ENCODE measurements around the gene RIOK3. TPM values are rescaled to one million over a fixed set of nuclear protein-coding genes. Genes with fewer than 3 reads are reported as not detected.

Gene RIOK3
- total and polyA plus RNA-seq, 10 of the 15 experiments (the other 5 are each of a cell fraction or from before 2014, with no cell fraction given), result 18.0 to 87.5 (median 53.8) TPM

DNA sequence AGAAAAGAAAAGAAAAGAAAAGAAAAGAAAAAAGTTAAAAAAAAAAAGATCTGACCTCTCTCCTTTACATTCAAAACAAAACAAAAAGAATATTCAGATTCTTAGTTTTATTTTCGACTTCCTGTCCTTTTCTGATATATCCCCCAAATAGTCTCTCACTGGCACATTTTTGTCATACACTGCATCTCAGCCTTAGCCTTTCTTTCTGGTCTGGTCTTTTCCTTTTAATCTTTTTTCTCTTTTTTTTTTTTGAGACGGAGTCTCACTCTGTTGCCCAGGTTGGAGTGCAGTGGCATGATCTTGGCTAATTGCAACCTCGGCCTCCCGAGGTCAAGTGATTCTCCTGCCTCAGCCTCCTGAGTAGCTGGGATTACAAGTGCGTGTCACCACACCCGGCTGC is 1.6 kb upstream of the RIOK3 start (continued):
- TF ChIP-seq GABPA (IDR thresholded peaks at IDR 0.05; ENCODE audit: low read depth) (0 out of 2 replicates have a peak, but pooled peaks have one; percentile 20), EGR1 (IDR thresholded peaks at IDR 0.05; ENCODE audit: borderline replicate concordance in 1 of 2, low read depth in 2 of 2, low read length in 2 of 2) (no peak), MTA2 (IDR thresholded peaks at IDR 0.05; ENCODE audit: low read depth) (0 out of 2 replicates have a peak, but pooled peaks have one; percentile 24), TCF3 (IDR thresholded peaks at IDR 0.05; ENCODE audit: borderline replicate concordance, insufficient read depth, low read depth, low read length) (no peak), SMAD5 (IDR thresholded peaks at IDR 0.05; ENCODE audit: low read depth) (no peak), NFYA (IDR thresholded peaks at IDR 0.05; ENCODE audit: borderline replicate concordance, low read depth, low read length) (no peak), FOXK2 (IDR thresholded peaks at IDR 0.05) (no peak)

- 0 out of 4 replicates have a peak, but pooled peaks cover 0 to 3% of the 10 kb centered on the region in 2 experiments for H3K36me3 ChIP-seq (ENCODE audit: control insufficient read depth in 2 of 2, insufficient read depth in 2 of 2, low read length in 1 of 2)
- peak; percentile 2; the same call in 1 of the 3 replicates for ATAC-seq
- TF ChIP-seq YBX1 (IDR thresholded peaks at IDR 0.05) (no peak), ETV6 (conservative IDR thresholded peaks at IDR 0.05 in 1 of 2, IDR thresholded peaks at IDR 0.05 in 1 of 2; ENCODE audit: borderline replicate concordance in 1 of 2, low read depth in 1 of 2) (no peak), SMC3 (IDR thresholded peaks at IDR 0.05; ENCODE audit: borderline replicate concordance, low read length) (no peak), YY1 (IDR thresholded peaks at IDR 0.05; ENCODE audit: low read depth, low read length) (no peak), SMARCA5 (IDR thresholded peaks at IDR 0.05) (no peak), BACH1 (IDR thresholded peaks at IDR 0.05; ENCODE audit: borderline replicate concordance) (no peak), ZNF217 (IDR thresholded peaks at IDR 0.05) (peak; percentile 53; the same call in 1 of the 2 replicates), ZNF592 (IDR thresholded peaks at IDR 0.05) (no peak), EZH2 (IDR thresholded peaks at IDR 0.05; ENCODE audit: borderline replicate concordance, control insufficient read depth, low read depth, low read length) (no peak), IKZF2 (IDR thresholded peaks at IDR 0.05) (no peak)
- TF ChIP-seq, protein P1, sequence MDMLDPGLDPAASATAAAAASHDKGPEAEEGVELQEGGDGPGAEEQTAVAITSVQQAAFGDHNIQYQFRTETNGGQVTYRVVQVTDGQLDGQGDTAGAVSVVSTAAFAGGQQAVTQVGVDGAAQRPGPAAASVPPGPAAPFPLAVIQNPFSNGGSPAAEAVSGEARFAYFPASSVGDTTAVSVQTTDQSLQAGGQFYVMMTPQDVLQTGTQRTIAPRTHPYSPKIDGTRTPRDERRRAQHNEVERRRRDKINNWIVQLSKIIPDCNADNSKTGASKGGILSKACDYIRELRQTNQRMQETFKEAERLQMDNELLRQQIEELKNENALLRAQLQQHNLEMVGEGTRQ (IDR thresholded peaks at IDR 0.05; ENCODE audit: borderline replicate concordance, low read depth, low read length), result no peak
Observed at GRCh38 chr18:23452347-23452727, 750 bp upstream of the RIOK3 start.

More at GRCh38 chr18:23452347-23452727, 750 bp upstream of the RIOK3 start:
- WGBS (ENCODE audit: insufficient coverage, insufficient replicate concordance, low lambda C conversion rate, missing lambda C conversion rate), result 17% methylated on average over 3 of the region's 3 CpGs
- RAD21 ChIA-PET (ENCODE audit: unreplicated experiment), result interaction anchor here (0.9 to 2.9 kb wide), 6 partner anchors 28 to 315 kb away, joined by 3 to 11 read pairs (median 6); no protein-coding TSS in a partner anchor
- Histone ChIP-seq H3K9ac (ENCODE audit: control insufficient read depth, insufficient read depth, low read length) (peak overlapping the region; percentile 75), H2AFZ (ENCODE audit: control insufficient read depth, low read depth, low read length) (peak overlapping the region; percentile 58; the same call in 1 of the 2 replicates), H3K27me3 (replicated peaks in 1 of 2; ENCODE audit: control insufficient read depth in 2 of 2, insufficient read depth in 2 of 2, low read length in 1 of 2) (no peaks in the 10 kb centered on the region), H3K9me3 (replicated peaks; ENCODE audit: control insufficient read depth, insufficient read depth, low read length) (no peaks in the 10 kb centered on the region; the same call in 2 of the 3 replicates), H3K79me2 (ENCODE audit: control insufficient read depth, insufficient read depth, low read length) (peaks cover 45% of the 10 kb centered on the region), H3K4me3 (peak overlapping the region; percentile 84), H3K27ac (ENCODE audit: control insufficient read depth, insufficient read depth) (peak overlapping the region; percentile 78), H4K20me1 (ENCODE audit: control insufficient read depth, insufficient read depth) (no peaks in the 10 kb centered on the region), H3K4me1 (ENCODE audit: control insufficient read depth, insufficient read depth, low read length) (peaks cover 14% of the 10 kb centered on the region), H3K4me2 (ENCODE audit: control insufficient read depth, insufficient read depth) (peak overlapping the region; percentile 68)
- in situ Hi-C loops (cut with MboI), result loop anchor here (25.0 kb wide), 1 partner anchor 1840 kb away; the partner anchor contains the start of genes ESCO1 and SNRPD1
- intact Hi-C loops (cut with micrococcal nuclease; ENCODE audit: unreplicated experiment), result loop anchor here (2.0 to 5.0 kb wide), 2 partner anchors 30 to 50 kb away; partner anchors contain the start of gene RMC1
- FAIRE-seq, result no peak
- CTCF ChIA-PET, result interaction anchor here (1.0 to 2.7 kb wide), 8 partner anchors 8 to 94 kb away, joined by 3 to 19 read pairs (median 4); no protein-coding TSS in a partner anchor
- BruUV-seq (replicated peaks), result no TSS peak
- POLR2A ChIA-PET, result interaction anchor here (0.5 to 2.6 kb wide), 18 partner anchors 9 to 318 kb away, joined by 3 to 17 read pairs (median 4); no protein-coding TSS in a partner anchor
- SMC1A ChIA-PET (ENCODE audit: uncharacterized antibody, unreplicated experiment), result interaction anchor here (0.9 to 3.3 kb wide), 9 partner anchors 10 to 227 kb away, joined by 3 to 19 read pairs (median 12); partner anchors contain the start of gene RMC1
- DNase-seq (ENCODE audit: low read depth, low spot score), result no peak

All from GM12878 (cell line).